NCI-H2081 (cell line): ENCODE measurements around the gene ZNF217.
"Not testable (repeated sequence)": the region's sequence is repeated elsewhere in the genome, so short reads cannot be mapped to it uniquely, and the experiment has no call there.

Source experiments
- DNase-seq, 2 experiments: peaks; one replicate each; lab custom pipeline; 2025; lab: John Stamatoyannopoulos, UW

ZNF217 gene

GRCh38 chr20:53524589-53525312, 68.9 kb downstream of the ZNF217 start:
- no peak for DNase-seq

DNA sequence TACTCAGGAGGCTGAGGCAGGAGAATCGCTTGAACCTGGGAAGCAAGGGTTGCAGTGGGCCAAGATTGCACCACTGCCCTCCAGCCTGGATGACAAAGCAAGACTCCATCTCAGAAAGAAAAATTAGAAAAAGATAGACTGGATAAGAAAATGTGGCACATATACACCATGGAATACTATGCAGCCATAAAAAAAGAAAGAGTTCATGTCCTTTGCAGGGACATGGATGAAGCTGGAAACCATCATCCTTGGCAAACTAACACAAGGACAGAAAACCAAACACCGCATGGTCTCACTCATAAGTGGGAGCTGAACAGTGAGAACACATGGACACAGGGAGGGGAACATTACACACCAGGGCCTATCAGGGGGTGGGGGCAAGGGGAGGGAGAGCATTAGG, 70.0 kb downstream of the ZNF217 start:
- not testable (repeated sequence) for DNase-seq

DNA sequence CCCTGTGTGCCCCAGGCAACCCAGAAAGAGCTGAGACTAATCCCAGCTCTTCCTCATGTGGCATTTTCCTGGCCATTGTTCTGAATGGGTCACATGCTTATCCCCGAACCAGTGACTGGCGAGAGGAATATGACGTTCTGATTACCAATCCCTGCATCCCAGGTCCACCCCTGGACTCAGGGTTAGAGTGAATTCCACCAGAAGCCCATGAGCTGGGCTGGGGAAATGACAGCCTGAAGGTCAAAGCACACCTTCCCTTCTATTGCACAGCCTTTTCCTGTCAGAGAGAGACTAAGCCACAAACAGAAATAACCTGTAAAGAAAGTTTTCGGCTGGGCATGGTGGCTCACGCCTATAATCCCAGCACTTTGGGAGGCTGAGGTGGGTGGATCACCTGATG, 70.9 kb downstream of the ZNF217 start:
- DNase-seq: no peak

DNA sequence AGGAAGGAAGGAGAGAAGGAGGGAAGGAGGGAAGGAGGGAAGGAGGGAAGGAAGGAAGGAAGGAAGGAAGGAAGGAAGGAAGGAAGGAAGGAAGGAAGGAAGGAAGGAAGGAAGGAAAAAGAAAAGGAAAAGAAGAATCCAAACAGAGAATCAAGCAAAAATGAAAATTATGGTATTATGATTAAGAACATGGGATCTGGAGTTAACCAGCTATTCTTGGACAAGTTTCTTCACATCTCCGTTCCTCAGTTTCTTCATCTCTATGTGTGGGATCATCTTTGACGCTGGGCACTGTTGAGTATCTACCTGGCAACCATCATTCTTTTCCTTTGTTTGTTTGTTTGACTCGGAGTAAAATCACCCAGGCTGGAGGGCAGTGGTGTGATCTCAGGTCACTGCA, 71.6 kb downstream of the ZNF217 start:
- DNase-seq: no peak

GRCh38 chr20:53521421-53521820, 72.2 kb downstream of the ZNF217 start:
- DNase-seq: not testable (repeated sequence)

- DNase-seq: no peak
Observed at GRCh38 chr20:53517146-53517545, 76.5 kb downstream of the ZNF217 start.
